ENCODE results near the gene TNFSF8.

Gene TNFSF8

GRCh38 chr9:114913656-114914055 is 16.7 kb downstream of the TNFSF8 start:
- Histone ChIP-seq H3K4me3 (ENCODE audit: low read length) (no peak overlapping the region), H3K27ac (ENCODE audit: low read length) (no peak overlapping the region), H3K27me3 (ENCODE audit: insufficient read depth, low read length) (peaks cover 56% of the 10 kb centered on the region), H3K36me3 (ENCODE audit: insufficient read depth, low read depth, low read length) (no peaks in the 10 kb centered on the region), H3K4me1 (ENCODE audit: insufficient read depth, low read length) (0 out of 2 replicates have a peak, but pooled peaks cover 3% of the 10 kb centered on the region), H3K9ac (ENCODE audit: low read depth, low read length) (no peak overlapping the region), H3K9me3 (ENCODE audit: insufficient read depth, low read depth, low read length) (no peaks in the 10 kb centered on the region)

GRCh38 chr9:114913217-114913616 is 17.2 kb downstream of the TNFSF8 start:
- no peak overlapping the region for H3K9ac ChIP-seq (ENCODE audit: low read depth, low read length)
- H3K4me3 ChIP-seq (ENCODE audit: low read length): no peak overlapping the region
- H3K27me3 ChIP-seq (ENCODE audit: insufficient read depth, low read length): peaks cover 53% of the 10 kb centered on the region
- no peaks in the 10 kb centered on the region for H3K9me3 ChIP-seq (ENCODE audit: insufficient read depth, low read depth, low read length)
- H3K4me1 ChIP-seq (ENCODE audit: insufficient read depth, low read length): peaks cover 7% of the 10 kb centered on the region
- no peaks in the 10 kb centered on the region for H3K36me3 ChIP-seq (ENCODE audit: insufficient read depth, low read depth, low read length)
- H3K27ac ChIP-seq (ENCODE audit: low read length): no peak overlapping the region

DNA sequence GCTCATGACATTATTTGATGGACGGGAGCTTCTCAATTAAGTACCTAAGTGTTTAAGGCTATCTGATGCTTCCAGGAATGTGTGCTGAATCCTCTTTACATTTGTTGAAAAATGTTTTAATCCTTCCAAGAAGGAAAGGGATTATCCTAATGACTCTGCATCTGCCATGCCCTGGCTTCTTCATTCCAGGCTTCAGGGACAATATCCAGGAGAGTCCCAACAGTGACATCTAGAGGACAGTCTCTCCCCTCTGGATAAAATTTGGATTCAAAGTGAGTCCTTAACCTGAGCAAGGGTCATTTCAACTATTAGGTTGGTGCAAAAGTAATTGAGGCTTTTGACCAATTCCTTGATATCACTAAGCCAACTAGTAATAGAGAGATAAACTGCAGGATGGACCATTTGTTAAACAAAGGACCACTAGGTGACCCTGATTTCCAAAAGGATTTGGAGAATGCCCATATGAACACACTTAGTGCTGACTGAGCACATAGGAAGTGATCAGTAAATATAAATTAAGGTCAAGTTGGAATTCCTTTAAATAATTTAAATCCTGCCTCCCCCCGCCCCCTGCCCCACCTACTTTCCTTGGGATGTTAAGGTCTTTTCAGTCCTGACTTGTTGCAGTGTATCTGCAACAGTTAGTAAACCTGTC is 19.1 kb downstream of the TNFSF8 start:
- H3K9ac ChIP-seq (ENCODE audit: low read depth, low read length): no peak overlapping the region
- no peak overlapping the region for H3K27ac ChIP-seq (ENCODE audit: low read length)
- peaks cover 34% of the 10 kb centered on the region for H3K27me3 ChIP-seq (ENCODE audit: insufficient read depth, low read length)
- H3K4me3 ChIP-seq (ENCODE audit: low read length): no peak overlapping the region
- no peaks in the 10 kb centered on the region for H3K9me3 ChIP-seq (ENCODE audit: insufficient read depth, low read depth, low read length)
- no peaks in the 10 kb centered on the region for H3K36me3 ChIP-seq (ENCODE audit: insufficient read depth, low read depth, low read length)
- H3K4me1 ChIP-seq (ENCODE audit: insufficient read depth, low read length): peaks cover 12% of the 10 kb centered on the region

- H3K36me3 ChIP-seq (ENCODE audit: insufficient read depth, low read depth, low read length): no peaks in the 10 kb centered on the region
- H3K4me1 ChIP-seq (ENCODE audit: insufficient read depth, low read length): peaks cover 12% of the 10 kb centered on the region
- no peak overlapping the region for H3K4me3 ChIP-seq (ENCODE audit: low read length)
- H3K9me3 ChIP-seq (ENCODE audit: insufficient read depth, low read depth, low read length): no peaks in the 10 kb centered on the region
- H3K27me3 ChIP-seq (ENCODE audit: insufficient read depth, low read length): peaks cover 27% of the 10 kb centered on the region
- no peak overlapping the region for H3K9ac ChIP-seq (ENCODE audit: low read depth, low read length)
- no peak overlapping the region for H3K27ac ChIP-seq (ENCODE audit: low read length)
Measured at GRCh38 chr9:114910541-114910940, 19.9 kb downstream of the TNFSF8 start.

DNA sequence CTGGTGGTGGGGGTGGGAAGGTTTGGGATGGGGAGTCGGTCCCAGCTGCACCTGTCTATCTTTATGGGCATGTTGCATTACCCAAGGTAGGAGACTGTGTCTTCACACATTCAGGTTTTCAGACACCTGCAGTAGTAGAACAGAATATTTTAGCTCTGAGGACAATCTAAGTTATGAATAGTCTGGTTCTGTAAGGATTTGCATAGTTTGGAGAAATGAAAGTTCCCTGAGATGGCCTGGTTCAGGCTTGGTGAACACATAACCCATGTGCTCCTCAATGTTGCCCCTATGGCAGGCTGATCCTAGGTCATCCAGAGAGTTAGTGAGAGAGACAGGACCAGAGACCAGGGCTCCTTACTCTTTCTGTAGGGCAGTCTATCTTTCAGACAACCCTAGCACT is 20.7 kb downstream of the TNFSF8 start:
- H3K4me1 ChIP-seq (ENCODE audit: insufficient read depth, low read length): peaks cover 12% of the 10 kb centered on the region
- no peak overlapping the region for H3K4me3 ChIP-seq (ENCODE audit: low read length)
- peaks cover 20% of the 10 kb centered on the region for H3K27me3 ChIP-seq (ENCODE audit: insufficient read depth, low read length)
- no peaks in the 10 kb centered on the region for H3K36me3 ChIP-seq (ENCODE audit: insufficient read depth, low read depth, low read length)
- no peak overlapping the region for H3K9ac ChIP-seq (ENCODE audit: low read depth, low read length)
- no peak overlapping the region for H3K27ac ChIP-seq (ENCODE audit: low read length)
- no peaks in the 10 kb centered on the region for H3K9me3 ChIP-seq (ENCODE audit: insufficient read depth, low read depth, low read length)

DNA sequence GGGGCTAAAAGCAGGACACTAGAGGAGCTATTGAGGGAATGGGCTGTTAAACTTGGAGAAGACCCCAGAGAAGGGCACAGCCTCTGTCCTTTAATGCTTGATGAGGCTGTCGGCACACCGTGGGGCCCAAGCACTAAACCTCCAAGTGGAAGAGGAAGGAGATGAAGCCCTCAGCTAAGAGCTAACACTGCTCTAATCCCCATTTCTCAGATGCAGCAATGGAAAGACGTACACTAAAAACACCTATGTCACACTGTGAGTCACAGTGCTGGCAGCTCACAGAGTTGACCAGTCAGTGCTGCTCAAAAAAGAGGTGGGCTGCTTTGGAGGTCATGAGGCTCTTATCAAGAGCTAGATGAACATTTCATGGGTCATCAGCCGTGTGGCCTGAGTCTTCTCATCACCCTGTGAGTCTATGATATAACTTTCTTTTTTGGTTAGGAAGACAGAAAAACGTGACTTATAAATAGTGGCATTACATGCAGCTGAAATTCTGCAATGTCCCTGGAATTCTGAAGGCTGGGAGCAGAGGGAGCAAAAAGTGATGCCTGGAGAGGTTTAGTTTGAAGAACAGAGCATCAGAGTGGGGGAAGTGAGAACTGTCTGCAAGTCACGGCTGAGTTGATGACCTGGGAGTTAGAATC is 21.5 kb downstream of the TNFSF8 start:
- Histone ChIP-seq H3K9ac (ENCODE audit: low read depth, low read length) (no peak overlapping the region), H3K4me3 (ENCODE audit: low read length) (no peak overlapping the region), H3K9me3 (ENCODE audit: insufficient read depth, low read depth, low read length) (no peaks in the 10 kb centered on the region), H3K27me3 (ENCODE audit: insufficient read depth, low read length) (peaks cover 12% of the 10 kb centered on the region), H3K4me1 (ENCODE audit: insufficient read depth, low read length) (peaks cover 12% of the 10 kb centered on the region), H3K27ac (ENCODE audit: low read length) (no peak overlapping the region), H3K36me3 (ENCODE audit: insufficient read depth, low read depth, low read length) (no peaks in the 10 kb centered on the region)

DNA sequence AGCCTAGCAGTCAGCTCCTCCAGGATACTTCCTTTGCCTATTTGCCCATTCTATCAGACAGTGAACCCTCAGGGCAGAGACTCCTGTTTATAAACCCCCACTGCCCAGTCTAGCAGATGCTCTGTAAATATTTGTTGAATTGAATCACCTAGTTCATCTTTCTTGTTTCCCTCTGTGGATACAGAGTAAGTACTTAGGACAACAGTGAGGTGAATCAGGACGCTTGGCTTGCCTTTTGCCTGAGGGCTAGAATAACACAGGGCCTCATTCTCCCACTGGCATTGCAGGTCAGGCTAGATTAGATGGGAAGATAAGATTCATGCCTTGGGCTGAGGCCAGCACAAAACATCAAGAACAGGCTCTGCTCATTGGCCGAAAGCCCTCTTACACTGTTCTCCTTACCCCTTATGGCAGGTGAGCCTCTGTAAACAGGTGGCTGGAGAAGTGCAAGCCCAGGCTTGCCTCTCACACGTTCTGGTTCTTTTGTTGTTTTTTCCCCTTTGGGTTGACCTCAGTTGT is 22.2 kb downstream of the TNFSF8 start:
- no peaks in the 10 kb centered on the region for H3K9me3 ChIP-seq (ENCODE audit: insufficient read depth, low read depth, low read length)
- H3K27me3 ChIP-seq (ENCODE audit: insufficient read depth, low read length): peaks cover 5% of the 10 kb centered on the region; the same call in 1 of the 2 replicates
- peaks cover 12% of the 10 kb centered on the region for H3K4me1 ChIP-seq (ENCODE audit: insufficient read depth, low read length)
- H3K4me3 ChIP-seq (ENCODE audit: low read length): no peak overlapping the region
- no peaks in the 10 kb centered on the region for H3K36me3 ChIP-seq (ENCODE audit: insufficient read depth, low read depth, low read length)
- H3K27ac ChIP-seq (ENCODE audit: low read length): no peak overlapping the region
- no peak overlapping the region for H3K9ac ChIP-seq (ENCODE audit: low read depth, low read length)

DNA sequence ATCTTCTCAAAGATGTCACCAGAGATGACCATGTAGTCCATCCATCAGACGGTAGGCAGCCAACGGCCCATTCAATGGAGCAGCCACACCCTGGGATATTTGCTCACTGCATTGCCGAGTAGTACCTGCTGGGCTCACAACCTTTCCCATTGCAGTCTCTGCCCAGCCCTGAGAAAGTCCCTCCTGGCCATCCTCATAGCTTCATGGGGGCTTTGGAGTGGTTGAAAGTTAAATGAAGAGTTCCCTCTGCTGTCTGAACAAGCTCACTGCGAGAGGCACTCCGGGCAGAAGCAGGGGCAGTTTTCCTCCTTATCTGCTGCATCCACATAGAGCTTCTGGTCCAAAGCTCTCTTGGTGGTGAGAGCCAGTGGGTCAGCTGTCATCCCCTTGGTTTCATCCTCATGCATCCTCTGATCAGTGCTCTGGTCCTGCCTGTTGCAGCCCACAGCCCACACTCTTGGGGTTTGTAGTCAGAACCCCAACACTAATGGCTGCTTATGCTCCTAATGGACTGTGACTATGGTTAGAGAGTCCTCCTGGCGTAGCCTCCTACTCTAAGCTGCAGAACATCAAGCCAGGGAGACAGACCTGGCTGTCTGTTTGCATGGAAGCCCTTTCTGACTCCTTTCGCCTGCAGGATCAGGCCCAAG is 23.3 kb downstream of the TNFSF8 start:
- Histone ChIP-seq H3K27me3 (ENCODE audit: insufficient read depth, low read length) (no peaks in the 10 kb centered on the region), H3K4me3 (ENCODE audit: low read length) (no peak overlapping the region), H3K9ac (ENCODE audit: low read depth, low read length) (no peak overlapping the region), H3K27ac (ENCODE audit: low read length) (no peak overlapping the region), H3K9me3 (ENCODE audit: insufficient read depth, low read depth, low read length) (no peaks in the 10 kb centered on the region), H3K4me1 (ENCODE audit: insufficient read depth, low read length) (peaks cover 12% of the 10 kb centered on the region), H3K36me3 (ENCODE audit: insufficient read depth, low read depth, low read length) (no peaks in the 10 kb centered on the region)

DNA sequence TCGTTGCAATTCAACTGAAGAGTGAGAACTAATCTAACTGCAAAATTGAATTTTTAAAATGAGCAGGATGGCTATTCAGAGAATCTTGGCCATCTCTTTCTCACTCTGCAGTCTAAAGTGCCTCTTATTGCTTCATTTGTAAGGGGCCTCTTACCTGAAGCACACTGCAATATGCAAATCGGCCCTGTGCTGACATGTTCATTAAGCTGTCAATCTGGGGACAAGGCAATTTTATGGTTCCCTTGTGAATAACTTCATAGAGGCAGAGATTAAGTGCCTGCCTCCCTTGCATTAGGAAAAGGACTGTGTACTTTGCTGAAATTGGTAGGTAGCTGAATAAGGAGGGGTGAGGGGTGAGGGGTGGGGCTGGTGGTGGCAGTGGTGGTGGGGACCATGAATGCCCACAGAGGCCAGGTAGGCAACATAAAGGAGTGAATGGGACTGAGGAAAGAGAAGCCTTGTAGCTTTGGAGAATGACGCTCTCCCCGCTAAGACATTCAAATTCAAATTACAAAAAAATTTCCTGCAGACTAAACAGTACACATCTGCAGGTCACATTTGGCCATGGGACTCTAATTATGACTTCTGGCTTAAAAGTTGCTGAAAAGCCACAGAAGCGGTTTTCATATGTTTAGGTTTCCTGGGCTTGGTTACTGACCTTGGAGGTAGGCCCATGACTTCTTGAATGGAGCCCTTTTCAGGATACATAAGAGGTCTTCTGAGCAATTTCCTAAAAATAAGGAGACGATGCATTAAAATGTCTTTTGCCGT is 25.0 kb downstream of the TNFSF8 start:
- no peak overlapping the region for H3K27ac ChIP-seq (ENCODE audit: low read length)
- no peak overlapping the region for H3K4me3 ChIP-seq (ENCODE audit: low read length)
- no peaks in the 10 kb centered on the region for H3K9me3 ChIP-seq (ENCODE audit: insufficient read depth, low read depth, low read length)
- H3K4me1 ChIP-seq (ENCODE audit: insufficient read depth, low read length): peaks cover 12% of the 10 kb centered on the region
- no peaks in the 10 kb centered on the region for H3K36me3 ChIP-seq (ENCODE audit: insufficient read depth, low read depth, low read length)
- H3K27me3 ChIP-seq (ENCODE audit: insufficient read depth, low read length): no peaks in the 10 kb centered on the region
- no peak overlapping the region for H3K9ac ChIP-seq (ENCODE audit: low read depth, low read length)

GRCh38 chr9:114902786-114903524 is 27.4 kb downstream of the TNFSF8 start:
- 0 out of 2 replicates have a peak, but pooled peaks cover 2% of the 10 kb centered on the region for H3K4me1 ChIP-seq (ENCODE audit: insufficient read depth, low read length)

More at GRCh38 chr9:114902786-114903524, 27.4 kb downstream of the TNFSF8 start:
- no peaks in the 10 kb centered on the region for H3K27me3 ChIP-seq (ENCODE audit: insufficient read depth, low read length)
- no peaks in the 10 kb centered on the region for H3K9me3 ChIP-seq (ENCODE audit: insufficient read depth, low read depth, low read length)
- H3K36me3 ChIP-seq (ENCODE audit: insufficient read depth, low read depth, low read length): no peaks in the 10 kb centered on the region
- no peak overlapping the region for H3K9ac ChIP-seq (ENCODE audit: low read depth, low read length)
- no peak overlapping the region for H3K4me3 ChIP-seq (ENCODE audit: low read length)
- H3K27ac ChIP-seq (ENCODE audit: low read length): no peak overlapping the region
